ENCODE measurements around the gene MAPK9.

MAPK9 gene

GRCh38 chr5:180291943-180292831 lies at the start of gene MAPK9:
Gene MAPK9 (minus strand): TSS chr5:180292083. CDS start chr5:180280561, 11,522 bp downstream.
- DNase-seq, result peak in 1 of 2 experiments; percentile 10

- no peak for DNase-seq
Measured at GRCh38 chr5:180341595-180341994, 49.7 kb upstream of the MAPK9 start.

- DNase-seq, result no peak
Measured at GRCh38 chr5:180340856-180341255, 49.0 kb upstream of the MAPK9 start.

DNA sequence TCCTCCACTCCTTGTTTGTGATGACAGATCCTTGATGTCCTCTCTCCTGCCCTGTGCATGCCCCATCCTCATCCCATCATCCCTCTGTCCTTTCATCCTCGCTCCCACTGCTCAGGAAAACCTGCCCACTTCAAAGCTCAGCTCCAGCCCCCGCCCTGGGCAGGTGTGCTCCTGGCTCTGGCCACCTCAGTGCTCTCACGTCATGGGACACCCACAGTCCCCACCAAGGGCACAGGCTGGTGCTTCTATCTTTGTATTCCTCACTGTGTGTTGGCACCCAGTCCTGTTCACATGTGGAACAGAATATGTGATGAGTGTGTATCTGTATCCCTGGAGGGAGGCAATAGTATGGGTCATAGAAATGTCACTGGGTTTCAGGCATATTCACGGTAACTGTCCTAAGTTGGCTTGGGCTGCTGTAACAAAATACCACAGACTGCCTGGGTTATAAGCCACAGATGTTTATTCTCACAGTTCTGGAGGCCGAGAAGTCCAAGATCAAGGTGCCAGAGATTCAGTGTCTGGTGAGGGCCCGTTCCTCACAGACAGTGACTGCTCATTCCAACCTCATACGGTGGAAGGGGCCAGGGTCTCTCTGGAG lies 47.8 kb upstream of the MAPK9 start:
- DNase-seq, result no peak

DNA sequence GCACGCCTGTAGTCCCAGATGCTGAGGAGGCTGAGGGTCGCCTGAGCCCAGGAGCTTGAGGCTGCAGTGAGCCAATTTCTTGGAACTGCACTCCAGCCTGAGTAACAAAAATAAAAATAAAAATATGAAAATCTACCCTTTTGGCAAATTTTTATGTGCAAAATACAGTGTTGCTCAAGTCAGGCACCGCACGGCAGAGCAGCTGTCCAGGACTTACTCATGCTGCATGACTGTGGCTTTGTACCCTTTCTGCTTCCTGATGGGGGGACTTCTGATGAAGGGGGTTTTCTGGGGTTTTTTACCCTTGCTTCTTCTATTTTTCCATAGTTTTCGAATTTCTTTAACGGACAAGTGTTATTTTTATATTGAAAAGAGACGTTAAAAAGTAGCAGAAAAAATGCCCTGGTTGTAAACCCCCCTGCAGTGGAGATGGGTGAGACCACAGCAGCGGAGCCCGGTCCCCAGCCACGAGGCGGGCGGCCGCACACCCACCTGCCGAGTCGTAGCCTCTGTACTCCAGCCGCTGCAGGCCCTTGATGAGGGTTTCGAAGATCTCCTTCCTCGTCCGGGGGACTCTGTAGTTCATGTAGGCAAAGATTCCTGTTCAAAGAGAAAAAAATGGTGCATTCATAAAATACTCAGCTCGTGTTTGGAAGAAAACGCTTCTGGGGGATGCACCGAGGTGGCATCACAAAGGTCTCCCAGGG lies 46.3 kb upstream of the MAPK9 start:
- DNase-seq, result no peak

GRCh38 chr5:180336234-180337020 lies 44.5 kb upstream of the MAPK9 start:
- DNase-seq, result no peak

DNA sequence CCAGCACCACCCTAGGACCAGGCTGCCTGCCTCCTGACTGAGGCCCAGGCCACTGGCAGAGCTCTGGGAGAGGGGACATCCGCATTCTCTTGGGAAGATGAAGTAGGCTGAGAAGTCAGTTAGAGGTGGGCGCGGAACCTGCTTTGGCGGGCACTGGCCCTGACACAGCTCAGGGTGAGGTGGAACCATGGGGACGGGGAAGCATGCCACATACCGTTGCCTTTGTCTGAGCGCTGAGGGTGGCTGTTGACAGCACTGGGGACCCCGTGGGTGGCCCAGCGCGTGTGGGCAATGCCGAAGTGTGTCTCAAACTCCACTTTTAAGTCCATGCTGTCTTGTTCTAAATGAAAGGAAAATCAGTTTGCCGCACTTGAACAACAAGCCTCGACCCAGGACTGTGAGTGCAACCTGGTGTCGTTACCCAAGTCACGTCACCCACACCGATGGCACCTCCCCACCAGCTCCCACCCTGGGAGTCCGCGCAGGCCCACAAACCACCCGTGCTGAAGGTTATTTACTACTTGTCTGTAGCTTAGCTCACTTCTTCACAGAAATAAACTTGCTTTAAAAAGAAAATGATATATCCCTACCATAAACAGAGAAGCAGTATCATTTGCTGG lies 43.8 kb upstream of the MAPK9 start:
- DNase-seq, result no peak

DNA sequence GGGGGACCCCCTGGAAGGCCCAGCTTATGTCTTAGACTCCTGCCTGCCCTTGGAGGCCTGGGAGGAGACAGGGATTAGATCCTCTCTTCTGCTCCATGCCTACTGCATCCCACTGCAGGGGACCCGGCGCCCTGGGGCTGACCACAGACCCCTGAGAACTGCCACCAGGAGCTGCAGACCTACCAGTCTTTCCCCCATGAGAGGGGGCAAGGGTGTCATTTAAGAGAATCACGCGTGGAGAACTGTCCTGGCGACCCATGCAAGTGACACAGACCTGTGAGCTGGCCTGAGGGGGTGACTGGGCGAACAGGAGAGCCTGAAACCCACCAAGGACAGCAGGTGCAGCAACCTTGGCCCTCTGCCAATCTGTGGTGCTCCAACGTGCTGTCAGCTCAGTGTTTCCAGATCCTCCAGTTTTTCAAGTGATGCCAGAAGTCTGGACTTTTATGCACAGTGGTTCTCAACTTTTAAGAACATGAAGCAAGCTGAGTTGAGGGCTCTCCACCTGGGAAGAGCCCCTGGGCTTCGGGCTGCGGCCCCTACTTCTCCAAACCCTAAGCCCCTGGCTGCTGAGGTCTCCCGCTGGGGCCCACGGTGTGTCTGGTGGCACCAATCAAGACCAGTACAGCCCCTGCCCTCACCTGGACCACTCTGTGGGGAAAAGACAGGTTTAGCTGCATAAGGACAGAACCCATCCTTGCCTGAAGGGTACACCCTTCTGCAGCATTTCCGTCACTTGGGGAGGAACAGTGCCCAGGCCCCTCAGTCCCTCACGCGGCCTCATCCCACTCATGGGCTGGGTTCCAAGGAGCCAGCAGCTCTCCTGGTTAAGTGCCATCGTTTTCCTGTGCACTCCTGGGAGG lies 43.1 kb upstream of the MAPK9 start:
- no peak for DNase-seq

DNA sequence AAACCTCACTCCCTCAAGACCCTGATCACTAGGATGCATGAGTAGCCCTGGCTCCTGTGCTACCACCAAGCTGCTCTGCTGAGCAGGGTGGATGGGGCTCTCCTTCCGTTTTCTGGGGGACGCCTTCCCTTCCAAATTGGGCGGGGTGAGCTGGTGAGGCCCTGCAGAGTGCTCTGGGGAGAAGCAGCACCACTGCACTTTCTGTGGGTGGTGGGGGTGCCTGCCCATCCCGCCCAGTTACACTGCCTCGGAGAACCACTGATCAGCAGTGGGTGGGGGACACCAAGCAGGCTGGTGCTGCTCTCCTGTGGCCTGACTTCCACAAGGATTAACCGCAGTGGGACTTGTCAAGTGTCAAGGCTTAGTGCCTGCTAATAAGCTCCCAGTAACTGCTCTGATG lies 42.3 kb upstream of the MAPK9 start:
- no peak for DNase-seq

GRCh38 chr5:180333661-180334060 lies 41.8 kb upstream of the MAPK9 start:
- no peak for DNase-seq

GRCh38 chr5:180332861-180333260 lies 41.0 kb upstream of the MAPK9 start:
- DNase-seq, result no peak

GRCh38 chr5:180332051-180332517 lies 40.2 kb upstream of the MAPK9 start:
- DNase-seq, result no peak

GRCh38 chr5:180331647-180331950 lies 39.7 kb upstream of the MAPK9 start:
- no peak for DNase-seq

DNA sequence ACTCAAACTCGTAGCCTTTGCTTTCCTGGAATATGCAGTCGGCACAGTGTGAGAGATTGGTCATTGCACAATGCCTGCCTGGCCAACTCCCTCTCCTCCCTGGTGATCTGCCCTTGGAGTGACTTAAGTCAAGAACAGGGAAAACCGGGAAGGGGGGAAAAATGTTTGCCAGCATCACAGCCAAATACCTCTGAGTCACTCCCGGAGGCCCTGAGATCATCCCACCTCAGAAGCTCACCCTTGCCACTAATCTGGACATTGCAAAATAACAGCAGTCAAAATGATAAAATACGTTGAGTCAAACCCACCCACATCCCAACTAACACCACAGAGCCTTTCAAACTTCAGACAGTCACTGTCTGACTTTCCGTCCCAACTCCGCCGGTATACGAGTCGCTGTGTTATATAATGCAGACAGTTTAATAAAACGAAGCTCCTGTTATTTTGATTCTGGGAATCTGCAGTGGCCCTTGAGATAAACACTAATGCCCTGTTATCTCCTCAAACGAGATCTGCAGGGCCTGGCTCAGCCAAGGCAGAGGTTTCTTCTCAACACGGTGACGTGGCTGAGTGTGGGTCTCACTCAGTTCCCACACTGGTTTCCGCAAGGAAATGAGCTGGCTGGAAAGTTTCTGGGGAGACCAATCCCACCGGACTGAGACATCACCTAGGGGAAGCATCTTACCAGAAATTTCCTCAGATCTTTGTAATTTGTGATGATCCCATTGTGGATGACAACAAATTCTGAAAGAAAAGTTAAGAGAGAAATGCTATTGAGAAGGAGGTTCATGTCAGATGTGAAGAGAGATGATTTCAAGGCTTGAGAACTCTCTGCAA lies 39.1 kb upstream of the MAPK9 start:
- DNase-seq, result no peak

DNA sequence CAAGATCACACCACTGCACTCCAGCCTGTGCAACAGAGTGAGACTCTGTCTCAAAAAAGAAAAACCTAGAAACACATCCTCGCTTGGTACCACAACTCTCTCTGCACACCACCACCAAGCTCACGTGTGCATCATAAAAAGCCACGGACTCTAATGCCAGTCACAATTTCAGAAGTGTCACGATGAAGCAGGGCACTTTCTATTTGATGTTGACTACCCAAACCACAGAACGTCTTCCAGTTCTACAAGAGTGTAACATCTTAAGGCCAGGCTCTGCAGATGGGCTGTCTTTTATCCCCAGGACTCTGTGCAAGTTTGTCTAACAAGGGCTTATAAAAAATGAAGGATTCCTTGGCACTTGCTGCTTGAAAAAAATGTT lies 38.4 kb upstream of the MAPK9 start:
- no peak for DNase-seq

DNA sequence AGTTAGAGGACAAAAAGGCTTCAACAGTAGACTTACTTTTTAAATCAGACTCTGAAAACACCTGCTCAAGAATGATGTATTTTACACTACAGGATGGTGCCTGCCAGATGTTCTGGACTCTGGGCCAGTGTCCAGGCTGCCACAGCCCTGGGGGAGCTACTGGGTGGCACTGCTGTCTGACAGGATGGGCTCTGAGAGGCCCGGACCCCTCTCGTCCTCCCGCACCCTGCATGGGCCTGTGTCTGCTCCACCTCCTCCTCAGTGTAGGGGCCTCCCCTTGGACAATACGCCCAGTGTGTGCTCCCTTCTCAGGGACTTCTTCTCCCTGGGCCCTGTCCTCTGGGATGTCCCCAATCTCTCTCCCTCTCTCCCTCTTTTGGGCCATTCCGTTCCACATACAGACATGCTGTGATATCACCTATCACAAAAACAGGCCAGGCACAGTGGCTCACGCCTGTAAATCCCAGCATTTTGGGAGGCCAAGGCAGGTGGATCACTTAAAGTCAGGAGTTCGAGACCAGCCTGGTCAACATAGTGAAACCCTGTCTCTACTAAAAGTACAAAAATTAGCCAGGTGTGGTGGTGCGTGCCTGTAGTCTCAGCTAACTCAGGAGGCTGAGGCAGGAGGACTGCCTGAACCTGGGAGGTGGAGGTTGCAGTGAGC lies 37.9 kb upstream of the MAPK9 start:
- DNase-seq, result no peak

- no peak for DNase-seq
Measured at GRCh38 chr5:180329138-180329435, 37.2 kb upstream of the MAPK9 start.

DNA sequence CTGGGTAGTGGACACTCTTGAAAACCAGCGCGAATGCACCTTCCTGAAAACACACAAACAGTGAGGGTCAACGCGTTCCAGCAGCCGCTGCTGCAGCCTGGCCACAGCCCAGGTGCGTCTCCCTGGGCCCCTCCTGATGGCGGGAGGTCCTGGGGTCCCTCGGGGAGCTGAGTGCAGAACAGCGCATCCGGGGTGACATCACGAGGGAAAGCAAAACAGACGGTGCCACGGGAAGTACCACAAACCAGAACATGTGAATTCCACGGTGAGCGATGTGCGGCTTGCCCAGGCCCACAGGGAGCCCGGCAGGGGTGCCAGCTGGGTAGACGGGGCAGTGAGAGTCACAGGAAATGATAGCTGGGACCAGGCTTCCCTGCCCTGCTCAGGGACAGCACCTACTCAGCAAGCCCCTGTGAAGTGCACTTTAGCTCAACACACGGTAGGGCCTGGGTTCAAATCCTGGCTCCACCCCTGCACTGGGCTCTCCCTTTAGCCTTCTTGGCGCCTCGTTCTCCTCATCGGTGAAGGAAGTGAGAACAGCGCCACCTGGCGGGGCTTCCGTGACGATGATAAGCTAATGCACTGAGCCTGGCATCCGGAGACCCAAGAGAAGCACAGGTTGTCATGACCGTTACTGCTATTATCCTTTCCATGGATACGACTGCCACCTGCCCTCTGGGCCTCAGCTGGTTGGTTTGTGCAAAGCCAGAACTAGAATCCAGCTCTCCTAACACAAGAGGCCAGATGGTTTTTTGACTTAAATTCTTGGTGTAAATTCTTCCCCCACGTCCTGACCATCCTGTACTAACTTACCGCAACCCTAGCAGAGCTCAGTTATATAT lies 36.6 kb upstream of the MAPK9 start:
- DNase-seq, result peak in 1 of 2 experiments; percentile 22

DNA sequence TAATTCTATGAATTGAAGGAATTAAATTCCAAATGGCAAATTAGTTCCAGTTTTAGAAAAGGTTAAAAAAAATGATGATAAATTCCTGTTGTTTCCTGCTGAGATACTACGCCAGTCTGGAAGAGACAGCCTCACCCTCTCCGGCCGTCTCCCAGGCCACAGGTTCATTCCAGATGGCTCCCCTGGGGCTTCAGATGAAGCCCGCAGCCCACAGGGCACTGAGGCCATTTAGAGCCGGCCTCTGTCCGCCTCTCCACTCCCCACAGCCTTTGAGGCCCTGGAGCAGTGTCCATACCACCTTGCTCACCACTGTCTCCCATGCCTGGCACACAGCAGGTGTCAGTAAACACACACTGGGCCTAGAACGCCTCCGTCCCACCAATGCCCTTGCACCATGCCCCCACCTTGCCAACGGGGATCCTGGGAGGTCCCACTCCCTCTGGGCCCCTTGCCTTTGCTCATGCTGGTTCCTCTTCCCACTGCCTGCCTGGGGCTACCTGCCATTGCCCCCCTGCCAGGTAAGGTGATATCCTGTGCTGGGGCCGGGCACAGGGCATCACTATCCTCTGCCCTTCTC lies 35.2 kb upstream of the MAPK9 start:
- DNase-seq, result no peak
